CD4-positive, alpha-beta T cell treated with Interleukin-1 beta for 1 hour (primary cell): ENCODE results near the gene CD300E.
"Not testable (repeated sequence)": the region's sequence is repeated elsewhere in the genome, so short reads cannot be mapped to it uniquely, and the experiment has no call there.

ENCODE experiments used
- DNase-seq, 2 donors: peaks; one replicate each; pipeline ENCODE4 v3.0.0-alpha.2; 2020 to 2022

The CD300E gene

GRCh38 chr17:74598346-74599022 lies 25.1 kb downstream of the CD300E start:
- DNase-seq, result no peak

- no peak for DNase-seq
Observed at GRCh38 chr17:74597069-74597790, 26.3 kb downstream of the CD300E start.

- DNase-seq, result no peak
Observed at GRCh38 chr17:74595037-74595750, 28.3 kb downstream of the CD300E start.

DNA sequence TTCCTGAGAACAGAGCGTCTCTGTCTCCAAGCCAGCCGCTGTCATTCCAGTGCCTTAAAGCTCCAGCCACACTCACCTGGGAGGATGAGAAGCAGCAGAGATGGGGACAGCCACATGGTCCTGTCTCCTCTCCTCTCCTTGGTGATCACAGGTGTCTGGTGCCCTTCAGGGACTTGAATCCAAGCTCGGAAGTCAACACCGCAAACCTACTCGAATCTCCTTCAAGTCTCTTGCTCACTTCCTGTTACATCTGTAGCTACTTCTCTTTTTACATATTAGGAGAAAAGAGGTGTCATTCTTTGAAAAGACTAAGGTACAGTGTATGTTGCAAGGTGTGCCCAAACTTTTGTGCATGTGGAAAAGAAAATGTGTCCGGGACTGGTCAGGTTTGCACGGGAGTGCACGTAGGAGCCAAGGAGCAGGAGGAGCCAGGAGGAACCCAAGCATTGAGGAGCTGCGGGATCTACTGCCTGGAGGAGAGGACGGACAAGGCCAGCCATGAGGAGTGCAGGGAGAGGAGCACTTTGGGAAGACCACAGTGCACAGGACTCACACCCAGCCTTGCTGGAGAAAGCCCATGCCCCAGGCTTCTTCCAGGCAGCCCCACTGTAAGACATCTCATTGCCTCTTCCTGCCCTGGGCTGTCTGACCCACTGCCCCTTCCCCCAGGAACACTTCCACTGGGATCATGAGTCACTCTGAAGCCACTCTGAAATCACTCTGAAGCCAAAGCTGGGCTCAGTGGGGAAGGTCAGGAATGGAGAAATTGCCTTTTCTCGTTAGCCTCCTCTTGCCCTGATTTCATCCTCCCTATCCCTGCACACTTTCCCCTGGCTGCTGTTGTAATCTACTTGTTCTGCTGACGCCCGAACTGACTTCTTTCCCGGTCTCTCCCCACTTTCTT lies 31.2 kb downstream of the CD300E start, which contains the start of gene CD300LD:
TSS of gene CD300LD (minus strand) at position 197 of the 904 bp plus-strand sequence. CDS start at position 116, 81 bp downstream.
- no peak for DNase-seq

DNA sequence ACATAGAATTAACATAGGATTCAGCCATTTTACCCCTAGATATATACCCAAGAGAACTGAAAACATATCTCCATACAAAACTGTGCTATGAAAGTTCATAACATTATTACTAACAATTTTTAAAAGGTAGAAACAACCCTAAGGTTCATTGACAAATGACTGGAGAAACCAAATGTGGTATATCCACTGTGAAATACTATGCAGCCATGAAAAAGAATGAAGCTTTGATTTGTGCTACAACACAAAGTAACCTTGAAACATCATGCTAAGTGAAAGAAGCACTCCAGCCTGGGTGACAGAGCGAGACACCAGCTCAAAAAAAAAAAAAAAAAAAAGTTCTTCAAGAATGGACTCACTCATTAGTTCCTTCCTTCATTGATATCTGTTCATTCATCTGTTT lies 32.0 kb downstream of the CD300E start:
- DNase-seq, result no peak

GRCh38 chr17:74585711-74586110 lies 37.8 kb downstream of the CD300E start:
- DNase-seq, result no peak

DNA sequence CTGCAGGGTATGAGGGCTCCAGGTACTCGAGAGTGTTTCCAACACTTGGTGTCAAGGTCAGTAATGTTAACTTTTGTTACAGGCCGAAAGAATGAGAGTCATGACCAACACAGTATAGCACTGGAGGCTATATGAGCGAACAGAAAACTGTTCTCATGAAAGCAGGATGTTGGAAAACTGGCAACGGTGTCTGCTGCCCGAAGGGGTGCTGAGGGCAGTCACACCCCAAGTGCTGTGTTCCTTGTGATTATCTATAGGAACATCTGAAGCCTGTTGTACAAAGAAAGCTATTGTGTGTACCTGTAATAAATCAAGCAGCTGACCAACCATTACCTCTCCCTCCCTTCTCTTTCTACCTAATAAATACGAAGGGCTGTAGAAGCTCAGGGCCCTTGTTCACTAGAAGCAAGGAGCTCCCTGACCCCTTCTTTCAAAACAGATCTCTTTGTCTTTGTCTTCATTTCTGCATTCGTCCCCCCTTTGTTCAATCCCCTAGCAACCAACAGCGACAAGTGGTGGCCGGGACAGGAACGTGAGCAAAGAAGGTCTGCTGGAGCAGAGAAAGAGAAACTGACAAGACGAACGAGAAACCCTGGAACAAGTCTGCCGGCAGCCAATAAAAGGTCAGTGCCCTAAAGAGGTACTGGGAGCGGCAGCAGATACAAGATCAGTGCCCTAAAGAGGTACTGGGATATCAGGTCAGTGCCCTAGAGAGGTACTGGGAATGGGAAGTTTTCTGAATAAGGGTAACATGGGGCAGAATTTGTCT lies 39.1 kb downstream of the CD300E start:
- DNase-seq, result no peak

- DNase-seq, result no peak
Observed at GRCh38 chr17:74582633-74583032, 40.9 kb downstream of the CD300E start.

GRCh38 chr17:74579900-74580299 lies 43.6 kb downstream of the CD300E start:
- no peak for DNase-seq

- DNase-seq, result no peak
Observed at GRCh38 chr17:74578979-74579378, 44.6 kb downstream of the CD300E start.

- no peak for DNase-seq
Observed at GRCh38 chr17:74574489-74575142, 48.9 kb downstream of the CD300E start.

DNA sequence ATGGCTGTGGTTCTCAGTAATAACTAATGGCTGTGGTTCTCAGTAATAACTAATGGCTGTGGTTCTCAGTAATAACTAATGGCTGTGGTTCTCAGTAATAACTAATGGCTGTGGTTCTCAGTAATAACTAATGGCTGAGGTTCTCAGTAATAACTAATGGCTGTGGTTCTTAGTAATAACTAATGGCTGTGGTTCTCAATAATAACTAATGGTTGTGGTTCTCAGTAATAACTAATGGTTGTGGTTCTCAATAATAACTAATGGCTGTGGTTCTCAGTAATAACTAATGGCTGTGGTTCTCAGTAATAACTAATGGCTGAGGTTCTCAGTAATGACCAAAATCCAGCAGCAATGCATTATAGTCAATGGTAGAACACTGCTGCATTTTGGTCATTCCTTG lies 49.9 kb downstream of the CD300E start:
- not testable (repeated sequence) for DNase-seq

DNA sequence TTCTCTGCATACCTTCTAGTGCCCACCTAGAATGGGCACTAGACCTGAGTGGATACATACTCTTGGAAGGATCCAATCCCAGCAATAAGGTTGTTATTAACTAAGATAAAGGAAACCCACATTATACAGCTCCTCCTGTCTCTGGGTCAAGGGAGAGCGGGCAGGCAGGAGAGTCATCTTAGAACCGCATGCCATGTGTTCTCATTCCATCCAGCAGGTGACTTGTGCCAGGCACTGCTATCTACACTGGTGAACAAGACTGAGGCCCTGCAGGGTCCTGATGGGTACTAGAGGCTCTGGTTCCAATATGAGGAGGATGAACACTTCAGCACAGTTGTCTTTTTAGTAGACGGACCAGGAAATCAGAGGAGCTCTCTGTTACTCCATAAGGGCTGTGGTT lies 50.4 kb downstream of the CD300E start:
- no peak for DNase-seq

DNA sequence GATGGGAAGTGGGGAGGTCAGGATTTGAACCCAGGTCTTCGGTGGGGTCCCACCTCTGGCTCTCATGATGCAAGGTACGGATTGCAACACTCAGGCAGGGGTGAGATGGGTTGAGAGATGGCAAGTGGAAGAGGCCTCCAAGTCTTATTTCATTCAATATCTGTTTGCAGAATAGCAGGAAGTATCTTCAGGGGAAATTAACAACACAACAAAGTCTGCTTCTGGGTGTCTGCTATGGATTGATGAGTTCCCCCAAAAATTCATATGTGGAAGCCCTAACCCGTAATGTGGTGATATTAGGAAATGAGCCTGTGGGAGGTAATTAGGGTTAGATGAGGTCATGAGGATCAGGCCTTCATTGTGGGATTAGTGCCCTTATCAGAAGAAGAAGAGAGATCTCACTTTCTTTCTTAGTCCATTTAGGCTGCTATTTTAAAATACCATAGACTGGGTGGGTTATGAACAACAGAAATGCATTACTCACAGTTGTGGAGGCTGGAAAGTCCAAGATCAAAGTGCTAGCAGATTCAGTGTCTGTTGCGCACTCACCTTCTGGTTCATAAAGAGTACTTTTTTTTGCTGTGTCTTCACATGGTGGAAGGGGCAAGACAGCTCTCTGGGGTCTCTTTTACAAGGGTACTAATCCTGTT lies 51.8 kb downstream of the CD300E start:
- DNase-seq, result peak in 1 of 2 donors; percentile 5

DNA sequence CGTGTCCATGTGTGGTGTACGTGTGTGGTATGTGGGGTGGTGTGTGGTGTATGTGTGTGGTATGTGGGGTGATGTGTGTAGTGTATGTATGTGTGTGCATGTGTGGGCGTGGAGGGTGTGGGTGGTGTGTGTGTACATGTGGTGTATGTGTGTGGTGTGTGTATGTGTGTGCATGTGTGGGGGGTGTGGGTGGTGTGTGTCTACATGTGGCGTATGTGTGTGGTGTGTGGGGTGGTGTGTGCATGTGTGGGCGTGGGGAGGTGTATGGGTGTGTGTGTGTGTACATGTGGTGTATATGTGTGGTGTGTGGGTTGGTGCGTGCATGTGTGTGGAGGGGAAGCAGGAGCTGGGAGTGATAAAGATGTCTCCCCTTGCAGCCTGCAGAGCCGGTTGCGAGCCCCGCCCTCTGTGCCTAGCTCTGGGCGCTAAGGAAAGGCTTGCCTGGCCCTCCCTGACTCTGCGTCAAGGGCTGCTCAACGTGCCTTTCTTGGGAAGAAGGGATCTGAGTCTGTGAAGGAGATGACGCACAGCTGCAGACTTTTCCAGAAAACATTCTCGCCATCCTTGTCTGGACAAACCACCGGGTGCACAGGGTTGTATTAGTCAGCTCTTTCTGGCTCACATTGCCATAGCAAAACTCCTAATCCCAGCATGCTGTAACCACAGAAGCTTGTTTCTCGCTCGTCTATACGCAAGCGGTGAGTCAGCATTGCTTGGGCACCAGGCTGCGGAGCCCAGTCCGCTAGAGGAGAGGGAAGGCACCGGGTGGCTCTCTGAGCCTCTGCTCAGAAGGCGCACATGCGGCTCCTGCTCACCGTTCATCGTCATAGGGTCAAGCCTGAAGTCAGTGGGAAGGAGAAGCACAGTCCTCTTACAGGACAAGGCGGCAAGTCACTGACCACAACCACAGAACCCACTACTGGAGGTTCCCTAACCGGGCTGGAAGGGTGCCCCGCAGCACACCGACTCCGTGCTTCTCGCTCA lies 54.2 kb downstream of the CD300E start:
- peak in 1 of 2 donors; percentile 83 for DNase-seq

- no peak for DNase-seq
Observed at GRCh38 chr17:74568106-74568873, 55.2 kb downstream of the CD300E start.

DNA sequence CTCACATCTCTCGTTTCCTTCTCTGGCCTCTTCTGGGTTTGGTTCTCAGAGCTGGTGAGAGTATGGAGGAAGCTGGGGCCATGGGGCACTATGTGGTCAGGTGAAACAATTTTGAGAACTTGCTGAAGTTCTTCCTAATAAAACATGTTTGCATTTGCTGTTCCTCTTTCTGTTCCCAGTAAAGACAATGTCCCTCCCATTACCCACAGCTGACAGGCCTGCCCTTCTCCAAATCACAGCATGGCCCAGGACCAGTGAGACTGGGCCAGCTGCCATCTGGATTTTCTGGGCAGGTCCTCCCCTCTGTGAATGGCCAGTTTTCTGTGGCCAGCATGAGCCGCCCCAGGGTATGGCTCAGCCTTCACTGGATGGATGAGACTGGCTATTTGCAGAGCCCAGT lies 56.1 kb downstream of the CD300E start, which contains the start of gene CD300H:
TSS of gene CD300H (minus strand) at position 113 of the 400 bp plus-strand sequence.
- peak in 1 of 2 donors; percentile 17 for DNase-seq

GRCh38 chr17:74566132-74566753 lies 57.3 kb downstream of the CD300E start:
- DNase-seq, result peak; percentile 17 to 40
